GM18499 (cell line): ENCODE results near the gene GNG11.

Source experiments
- ATAC-seq: cut with Tn5 transposase; IDR thresholded peaks from one replicate; pipeline ENCODE4 v1.9.1; 2021; ENCODE audit warnings: moderate number of reproducible peaks; ENCODE audit not compliant: insufficient read depth, unreplicated experiment

Gene GNG11

GRCh38 chr7:93921607-93922566 is at the start of gene GNG11:
TSS of gene GNG11 (plus strand) at chr7:93921735. CDS start at chr7:93922138, 403 bp downstream.
- ATAC-seq, result no peak

DNA sequence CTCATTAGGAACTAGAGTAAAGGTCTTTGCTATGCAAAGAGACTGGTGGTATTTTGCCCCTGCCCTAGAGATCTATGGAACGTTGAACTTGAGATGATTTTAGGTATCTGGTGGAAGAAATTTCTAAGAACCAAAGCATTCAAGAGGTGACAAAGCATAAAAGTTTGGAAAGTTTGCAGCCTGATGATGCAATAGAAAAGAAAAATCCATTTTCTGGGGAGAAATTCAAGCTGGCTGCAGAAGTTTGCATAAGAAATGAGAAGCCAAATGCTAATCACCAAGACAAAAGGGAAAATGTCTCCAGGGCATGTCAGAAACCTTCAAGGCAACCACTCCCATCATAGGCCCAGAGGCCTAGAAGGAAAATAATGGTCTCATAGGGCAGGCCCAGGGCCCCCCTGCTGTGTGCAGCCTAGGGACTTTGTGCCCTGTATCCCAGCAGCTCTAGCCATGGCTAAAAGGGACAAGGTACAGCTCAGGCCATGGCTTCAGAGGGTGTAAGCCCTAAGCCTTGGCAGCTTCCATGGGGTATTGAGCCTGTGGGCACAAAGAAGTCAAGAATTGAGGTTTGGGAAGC is 47.4 kb upstream of the GNG11 start:
- no peak for ATAC-seq

DNA sequence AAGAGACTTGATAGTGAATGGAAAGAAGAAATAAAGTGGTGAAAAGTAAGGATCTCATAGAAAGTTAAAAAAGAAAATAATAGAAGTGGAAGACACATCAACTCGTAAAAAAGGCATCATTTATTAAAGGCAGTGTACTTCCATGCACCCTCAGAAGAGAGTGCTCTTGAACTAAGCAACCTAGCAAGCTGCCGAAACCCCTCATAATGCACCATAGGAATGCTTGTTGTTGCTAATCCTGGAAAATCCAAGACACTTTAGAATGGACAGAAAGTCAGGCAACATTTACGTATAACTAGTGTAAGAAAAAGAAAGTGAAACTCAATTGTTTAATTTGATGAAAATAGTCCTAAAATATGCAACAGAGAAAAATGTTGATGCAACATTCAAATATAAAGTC is 43.8 kb upstream of the GNG11 start:
- ATAC-seq, result no peak

DNA sequence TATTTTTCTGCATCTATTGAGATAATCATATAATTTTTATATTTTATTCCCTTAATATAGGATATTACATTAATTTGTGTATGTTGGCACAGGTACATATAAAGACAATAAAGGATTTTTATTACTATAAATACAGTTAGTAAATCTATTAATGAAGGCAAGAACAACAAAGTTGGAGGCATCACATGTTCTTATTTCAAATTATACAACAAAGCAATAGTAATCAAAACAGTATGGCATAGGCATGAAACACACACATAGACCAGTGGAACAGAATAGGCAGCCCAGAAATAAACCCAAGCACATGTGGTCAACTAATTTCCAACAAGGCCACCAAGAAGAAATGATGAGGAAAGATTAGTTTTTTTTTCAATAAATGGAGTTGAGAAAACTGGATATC is 42.2 kb upstream of the GNG11 start:
- no peak for ATAC-seq

- no peak for ATAC-seq
Observed at GRCh38 chr7:93882468-93882867, 39.1 kb upstream of the GNG11 start.

DNA sequence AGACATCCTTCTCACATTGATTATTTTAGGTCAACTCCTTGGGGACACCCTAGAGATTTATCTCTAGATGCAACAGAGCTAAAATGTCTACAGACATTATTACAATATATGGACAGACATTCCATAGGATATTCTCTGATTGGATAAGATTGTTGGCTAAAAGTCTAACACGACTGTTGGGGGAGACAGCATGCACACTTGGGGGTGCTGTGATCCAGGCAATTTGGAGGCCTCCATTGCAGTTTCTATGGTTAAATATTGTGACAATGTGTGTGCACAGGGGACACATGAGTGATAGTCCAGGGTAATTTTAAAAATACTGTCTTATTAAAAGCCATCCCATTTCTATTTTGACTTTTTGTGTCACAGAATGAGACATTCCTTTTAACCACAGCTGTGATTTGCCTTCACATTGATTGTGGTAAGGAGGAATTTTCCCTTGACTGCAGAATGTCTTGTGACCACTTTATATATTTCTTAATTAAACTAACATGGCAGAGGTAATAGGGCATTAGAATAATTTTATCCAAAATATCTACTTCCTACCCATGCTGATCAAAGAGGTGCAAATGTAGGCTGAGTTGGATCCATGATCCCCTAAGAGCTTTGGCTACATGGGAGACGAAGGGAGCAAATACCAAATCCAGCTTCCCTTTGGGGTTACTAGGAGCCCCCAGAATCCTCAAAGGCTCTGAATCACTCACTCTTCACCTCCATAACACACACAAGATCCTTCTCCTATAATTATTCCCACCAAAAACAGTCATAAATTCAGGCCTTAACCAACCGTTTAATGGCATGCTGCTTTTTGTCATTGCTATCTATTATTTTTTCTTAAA is 38.2 kb upstream of the GNG11 start:
- no peak for ATAC-seq

- no peak for ATAC-seq
Observed at GRCh38 chr7:93883917-93884345, 37.6 kb upstream of the GNG11 start.

DNA sequence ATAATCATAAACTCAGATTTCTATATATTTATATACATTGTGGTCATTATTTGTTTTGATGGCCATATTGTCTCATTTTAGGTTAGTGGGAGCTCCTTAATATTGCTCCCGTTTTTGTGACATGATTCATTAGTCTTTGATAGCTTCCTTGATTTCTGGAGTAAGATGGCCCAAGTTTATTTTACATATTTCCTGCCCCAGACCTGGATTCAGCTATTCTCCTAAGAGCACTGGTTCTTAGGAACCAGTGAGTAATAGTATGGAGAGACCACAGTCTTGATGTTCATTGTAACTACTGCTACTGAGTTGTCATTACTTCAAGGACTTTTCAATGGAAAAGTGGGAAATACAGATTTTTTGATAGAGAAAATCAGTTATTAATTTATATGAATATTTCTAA is 37.0 kb upstream of the GNG11 start:
- no peak for ATAC-seq

- no peak for ATAC-seq
Observed at GRCh38 chr7:93889261-93889660, 32.3 kb upstream of the GNG11 start.

- ATAC-seq, result no peak
Observed at GRCh38 chr7:93890041-93890463, 31.5 kb upstream of the GNG11 start.

GRCh38 chr7:93890464-93891068 is 31.0 kb upstream of the GNG11 start, which contains the start of gene TFPI2:
TSS of gene TFPI2 (minus strand) at chr7:93890753. CDS start at chr7:93890678, 75 bp downstream.
- ATAC-seq, result no peak

DNA sequence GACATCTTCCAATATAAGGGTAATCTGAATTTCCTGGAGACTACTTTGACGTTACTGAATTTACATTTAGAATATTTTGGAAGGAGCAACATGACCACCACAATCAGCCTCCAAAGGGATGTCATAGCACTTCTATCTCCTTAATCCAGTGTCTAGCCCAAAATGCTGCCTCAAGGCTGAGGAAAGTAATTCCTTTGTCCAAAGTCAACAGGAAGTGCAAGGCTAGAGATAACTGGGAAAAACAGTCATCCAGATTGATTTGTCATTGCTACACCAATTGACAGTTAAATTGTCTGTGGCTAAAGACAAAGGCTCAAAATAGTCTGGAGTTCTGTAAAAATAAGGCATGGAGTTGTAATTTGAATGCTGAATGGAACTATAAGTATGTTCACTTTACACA is 27.1 kb upstream of the GNG11 start:
- ATAC-seq, result no peak

DNA sequence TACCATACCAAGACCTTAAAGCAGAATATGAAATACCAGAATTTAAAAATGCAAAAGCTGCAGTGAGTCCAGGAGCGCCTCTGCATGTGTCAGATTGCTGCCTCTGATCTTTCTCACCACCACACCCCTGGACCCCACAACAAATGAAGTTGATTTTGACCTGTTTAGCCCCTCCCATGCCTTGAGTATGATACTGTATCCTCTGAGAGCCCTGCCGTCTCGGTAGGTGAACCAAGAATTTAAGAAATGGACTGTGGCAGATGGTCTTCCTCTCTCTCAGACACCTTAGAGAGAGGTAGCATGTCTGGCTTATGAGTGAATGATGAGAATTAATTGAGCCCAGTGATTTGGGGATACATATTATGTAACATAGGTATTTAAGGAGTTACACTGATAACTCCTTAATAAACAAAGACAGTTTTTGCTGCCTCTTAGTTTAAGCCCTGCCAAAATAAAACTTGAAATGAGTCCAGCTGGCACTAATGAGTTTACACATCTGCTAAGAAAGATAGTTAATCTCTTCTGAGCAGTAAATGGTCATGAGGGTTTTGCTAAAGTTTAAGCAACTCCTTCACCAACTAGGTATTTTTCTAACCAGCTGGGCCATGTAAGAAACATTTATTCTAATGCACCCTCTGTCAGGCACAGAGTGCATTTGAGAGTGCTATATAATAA is 26.4 kb upstream of the GNG11 start:
- ATAC-seq, result no peak

- ATAC-seq, result no peak
Observed at GRCh38 chr7:93895859-93896600, 25.5 kb upstream of the GNG11 start.

- no peak for ATAC-seq
Observed at GRCh38 chr7:93897680-93898079, 23.9 kb upstream of the GNG11 start.

DNA sequence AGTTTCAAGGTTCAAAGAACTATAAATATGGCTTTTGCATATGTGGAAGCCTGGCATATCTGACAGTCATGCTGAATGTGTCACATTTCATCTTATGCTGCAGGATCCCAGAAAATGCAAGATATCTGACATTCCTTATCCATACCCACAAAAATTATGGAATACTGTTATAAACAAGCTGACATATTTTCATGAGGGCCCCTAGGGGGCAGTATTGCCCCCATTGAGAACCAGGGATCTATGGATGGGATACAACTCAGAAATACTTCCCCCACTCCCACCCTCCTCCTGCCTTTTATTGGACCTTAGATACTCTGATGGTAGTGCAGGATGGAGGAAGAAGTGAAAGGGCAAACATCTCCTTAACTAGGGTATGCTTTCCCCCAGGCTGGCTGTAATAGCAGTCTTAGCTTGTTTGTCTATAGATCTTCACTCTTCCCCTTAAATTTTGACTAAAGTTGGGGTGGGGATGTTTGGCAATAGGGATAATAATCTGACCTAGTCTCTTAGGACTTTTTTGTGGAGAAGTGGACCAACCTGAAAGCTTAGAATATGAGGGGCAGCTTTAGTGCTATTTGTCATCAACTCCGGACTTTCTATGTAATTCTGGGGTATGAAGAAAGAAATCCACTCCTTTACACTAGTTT is 18.6 kb upstream of the GNG11 start:
- no peak for ATAC-seq

DNA sequence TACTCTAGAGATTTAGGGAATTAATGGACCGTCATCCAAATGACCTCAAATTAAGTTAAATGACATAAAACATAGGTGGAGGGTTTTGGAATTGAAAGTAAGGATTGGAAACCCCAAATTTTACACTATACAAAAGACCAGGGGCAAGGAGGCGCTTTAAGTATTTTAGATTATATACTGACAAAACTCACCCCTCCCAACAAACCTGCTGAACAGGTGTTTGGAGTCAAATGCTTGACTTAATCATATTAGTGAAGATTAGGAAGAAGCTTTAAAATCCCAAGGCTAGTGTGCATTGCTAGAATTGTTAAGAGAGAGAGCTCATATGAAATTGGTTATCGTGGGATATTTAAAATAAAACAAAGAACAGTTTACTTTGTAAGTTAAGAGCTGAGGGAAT is 15.3 kb upstream of the GNG11 start, which contains the start of gene GNGT1:
Gene GNGT1 (plus strand): TSS at position 301 of the 400 bp plus-strand sequence. CDS start 180 bp downstream, outside the sequence.
- no peak for ATAC-seq
